CD14-positive monocyte (primary cell): ENCODE results near the gene CCDC174. TPM values are rescaled to one million over a fixed set of nuclear protein-coding genes. Genes with fewer than 3 reads are reported as not detected.

Source experiments
- DNase-seq, 3 donors: peaks; one replicate each; pipeline ENCODE4 v3.0.0-alpha.2; 2011 to 2022
- H2AFZ ChIP-seq: 2 replicates; pipeline ENCODE4 v1.6.0; 2012; ENCODE audit warnings: mild to moderate bottlenecking, low read depth, low read length, inconsistent platforms; ENCODE audit not compliant: insufficient read depth, poor library complexity, severe bottlenecking
- H3K27ac ChIP-seq, 2 donors: 1 replicate in 1 of 2; 2 replicates in 1 of 2; pipeline ENCODE4 v1.5.1; 2012 to 2013; ENCODE audit warnings: low read length in 2 of 2, control low read depth in 1 of 2, inconsistent platforms in 1 of 2, low read depth in 1 of 2, mild to moderate bottlenecking in 1 of 2
- H3K27me3 ChIP-seq, 2 donors: one replicate each; pipeline versions ENCODE4 v1.6.0 to v1.6.1; 2011 to 2013; ENCODE audit warnings: low read length in 2 of 2; ENCODE audit not compliant: control insufficient read depth in 2 of 2, insufficient read depth in 2 of 2
- H3K36me3 ChIP-seq, 2 donors: replicated peaks in 1 of 2; 1 replicate in 1 of 2; 2 replicates in 1 of 2; pipeline versions ENCODE4 v1.5.1 to v1.6.1; 2012 to 2013; ENCODE audit warnings: low read length in 2 of 2, control low read depth in 1 of 2, inconsistent platforms in 1 of 2, mild to moderate bottlenecking in 1 of 2; ENCODE audit not compliant: insufficient read depth in 2 of 2, control insufficient read depth in 1 of 2
- H3K4me1 ChIP-seq, 2 donors: 1 replicate in 1 of 2; 2 replicates in 1 of 2; pipeline versions ENCODE4 v1.5.1 to v1.6.1; 2012 to 2013; ENCODE audit warnings: low read length in 2 of 2, control low read depth in 1 of 2, inconsistent platforms in 1 of 2, mild to moderate bottlenecking in 1 of 2, moderate library complexity in 1 of 2; ENCODE audit not compliant: insufficient read depth in 2 of 2, control insufficient read depth in 1 of 2
- H3K4me2 ChIP-seq: replicated peaks from 2 replicates; pipeline ENCODE3; 2012; ENCODE audit warnings: low read length, moderate library complexity, mild to moderate bottlenecking; ENCODE audit not compliant: poor library complexity, severe bottlenecking; ENCODE audit errors: extremely low read depth
- H3K4me3 ChIP-seq, 3 experiments: fragments of 200-600 bp in 1 of 3; sonication (generic) in 1 of 3; replicated peaks in 1 of 3; 1 replicate in 2 of 3; 2 replicates in 1 of 3; pipeline ENCODE4 v1.5.1; 2011 to 2013; ENCODE audit warnings: low read length in 3 of 3, mild to moderate bottlenecking in 3 of 3, control low read depth in 2 of 3, low read depth in 2 of 3, inconsistent platforms in 1 of 3, moderate library complexity in 1 of 3
- H3K79me2 ChIP-seq: 2 replicates; pipeline ENCODE4 v1.6.0; 2012; ENCODE audit warnings: mild to moderate bottlenecking, control low read depth, inconsistent platforms, low read length, moderate library complexity; ENCODE audit not compliant: insufficient read depth
- H3K9ac ChIP-seq: 2 replicates; pipeline ENCODE4 v1.6.0; 2017; ENCODE audit warnings: low read length, mild to moderate bottlenecking; ENCODE audit not compliant: insufficient read depth, poor library complexity, severe bottlenecking
- H3K9me3 ChIP-seq, 2 donors: replicated peaks in 1 of 2; 1 replicate in 1 of 2; 2 replicates in 1 of 2; pipeline versions ENCODE4 v1.5.1 to v1.6.1; 2012 to 2013; ENCODE audit warnings: low read length in 2 of 2, control low read depth in 1 of 2; ENCODE audit not compliant: control insufficient read depth in 1 of 2, insufficient read depth in 1 of 2
- H4K20me1 ChIP-seq: 2 replicates; pipeline ENCODE4 v1.6.0; 2012; ENCODE audit warnings: mild to moderate bottlenecking, low read length, control low read depth, moderate library complexity; ENCODE audit not compliant: insufficient read depth
- H3K27ac Mint-ChIP-seq, 7 donors: one replicate each; pipeline ENCODE4 v1.8.0; 2020; ENCODE audit warnings: mild to moderate bottlenecking in 7 of 7, mixed read lengths in 7 of 7, moderate library complexity in 6 of 7, inconsistent platforms in 2 of 7
- H3K27me3 Mint-ChIP-seq, 3 donors: one replicate each; pipeline ENCODE4 v1.8.0; 2021 to 2022; ENCODE audit warnings: low read depth in 3 of 3, mild to moderate bottlenecking in 3 of 3, mixed read lengths in 3 of 3, moderate library complexity in 3 of 3, inconsistent platforms in 1 of 3
- H3K36me3 Mint-ChIP-seq, 2 donors: one replicate each; pipeline ENCODE4 v1.8.0; 2020; ENCODE audit warnings: mixed read lengths in 2 of 2, inconsistent platforms in 1 of 2, mild to moderate bottlenecking in 1 of 2
- H3K4me1 Mint-ChIP-seq: one replicate; pipeline ENCODE4 v1.8.0; 2020; ENCODE audit warnings: mild to moderate bottlenecking, mixed read lengths
- H3K4me3 Mint-ChIP-seq, 2 donors: one replicate each; pipeline ENCODE4 v1.8.0; 2020; ENCODE audit warnings: mild to moderate bottlenecking in 2 of 2, mixed read lengths in 2 of 2, moderate library complexity in 1 of 2
- H3K9me3 Mint-ChIP-seq, 7 donors: one replicate each; pipeline ENCODE4 v1.8.0; 2020 to 2022; ENCODE audit warnings: mixed read lengths in 7 of 7, mild to moderate bottlenecking in 6 of 7, moderate library complexity in 6 of 7, inconsistent platforms in 2 of 7
- CTCF ChIP-seq: fragments of 200-600 bp; IDR thresholded peaks from one replicate; pipeline ENCODE4 v1.8.0; 2022; ENCODE audit warnings: antibody characterized with exemption, mild to moderate bottlenecking
- WGBS: methylation state at CpG from one replicate; pipeline ENCODE4 v1.1.5; 2013; ENCODE audit warnings: missing lambda C conversion rate; ENCODE audit not compliant: insufficient coverage; 5-methylcytosine and 5-hydroxymethylcytosine counted together
- intact Hi-C, 2 donors: fragments of 100-400 bp; cut with micrococcal nuclease; formaldehyde crosslinking; loops; one replicate each; pipeline versions ENCODE4 v1.15.0 to v1.15.1; 2023
- polyA plus RNA-seq, 3 donors: library from polyadenylated mRNA; depleted of rRNA in 1 of 3; unstranded in 2 of 3; stranded (reverse) in 1 of 3; fragments of 300-500 nt in 2 of 3; fragments of >200 nt in 1 of 3; fragmentation: Illumina TruSeq in 2 of 3; gene quantifications; 1 replicate in 2 of 3; 2 replicates in 1 of 3; pipeline ENCODE4 v1.2.3, GENCODE V29; 2012 to 2021

Gene CCDC174
- polyA plus RNA-seq, 3 donors: 6.2 to 7.9 (median 7.4) TPM

- peaks cover 14 to 50% (median 18%) of the 10 kb centered on the region in 3 donors for H3K27me3 Mint-ChIP-seq
- TF ChIP-seq CTCF: no peak
Observed at GRCh38 chr3:14614189-14614588, 37.4 kb upstream of the CCDC174 start.

GRCh38 chr3:14614862-14615261 lies 36.7 kb upstream of the CCDC174 start:
- H3K27ac Mint-ChIP-seq: no peak overlapping the region
- Histone ChIP-seq H3K27me3 (peaks cover 14 to 16% of the 10 kb centered on the region in 2 donors), H3K4me3 (no peak overlapping the region), H3K9ac (no peak overlapping the region), H2AFZ (no peak overlapping the region), H3K27ac (no peak overlapping the region), H4K20me1 (no peaks in the 10 kb centered on the region), H3K4me1 (no peaks in the 10 kb centered on the region), H3K36me3 (no peaks in the 10 kb centered on the region), H3K4me2 (no peak overlapping the region), H3K79me2 (no peaks in the 10 kb centered on the region), H3K9me3 (no peaks in the 10 kb centered on the region)
- intact Hi-C loops: no loop called here
- H3K4me1 Mint-ChIP-seq: no peaks in the 10 kb centered on the region
- peaks cover 14 to 48% (median 16%) of the 10 kb centered on the region in 3 donors for H3K27me3 Mint-ChIP-seq
- H3K36me3 Mint-ChIP-seq: no peaks in the 10 kb centered on the region
- peak overlapping the region in 1 of 2 donors; percentile 23 for H3K4me3 Mint-ChIP-seq
- no peaks in the 10 kb centered on the region for H3K9me3 Mint-ChIP-seq
- no peak for TF ChIP-seq CTCF
- DNase-seq: no peak

More at GRCh38 chr3:14614189-14614588, 37.4 kb upstream of the CCDC174 start:
- WGBS: no CpG with 5 or more reads among the region's 1 CpG
- Histone ChIP-seq H2AFZ (no peak overlapping the region), H3K4me1 (no peaks in the 10 kb centered on the region), H3K4me2 (no peak overlapping the region), H4K20me1 (no peaks in the 10 kb centered on the region), H3K9ac (no peak overlapping the region), H3K4me3 (no peak overlapping the region), H3K79me2 (no peaks in the 10 kb centered on the region), H3K27me3 (peaks cover 16% of the 10 kb centered on the region in 2 donors), H3K27ac (no peak overlapping the region), H3K9me3 (no peaks in the 10 kb centered on the region), H3K36me3 (no peaks in the 10 kb centered on the region)
- no peaks in the 10 kb centered on the region for H3K9me3 Mint-ChIP-seq
- no peaks in the 10 kb centered on the region for H3K36me3 Mint-ChIP-seq
- intact Hi-C loops: no loop called here
- no peak overlapping the region for H3K27ac Mint-ChIP-seq
- no peaks in the 10 kb centered on the region for H3K4me1 Mint-ChIP-seq
- DNase-seq: no peak
- H3K4me3 Mint-ChIP-seq: peak overlapping the region in 1 of 2 donors; percentile 19
